GM19328 (cell line): Measurements from ENCODE around the gene IQUB.
"Not testable (repeated sequence)": the region's sequence is repeated elsewhere in the genome, so short reads cannot be mapped to it uniquely, and the experiment has no call there.

ENCODE experiments used
- ATAC-seq: cut with Tn5 transposase; IDR thresholded peaks from one replicate; pipeline ENCODE4 v1.9.1; 2021; ENCODE audit warnings: mild to moderate bottlenecking, moderate library complexity; ENCODE audit not compliant: unreplicated experiment

IQUB gene

GRCh38 chr7:123548406-123548805 lies 14.0 kb upstream of the IQUB start:
- ATAC-seq: no peak

- no peak for ATAC-seq
Measured at GRCh38 chr7:123539871-123540270, 5.5 kb upstream of the IQUB start.

DNA sequence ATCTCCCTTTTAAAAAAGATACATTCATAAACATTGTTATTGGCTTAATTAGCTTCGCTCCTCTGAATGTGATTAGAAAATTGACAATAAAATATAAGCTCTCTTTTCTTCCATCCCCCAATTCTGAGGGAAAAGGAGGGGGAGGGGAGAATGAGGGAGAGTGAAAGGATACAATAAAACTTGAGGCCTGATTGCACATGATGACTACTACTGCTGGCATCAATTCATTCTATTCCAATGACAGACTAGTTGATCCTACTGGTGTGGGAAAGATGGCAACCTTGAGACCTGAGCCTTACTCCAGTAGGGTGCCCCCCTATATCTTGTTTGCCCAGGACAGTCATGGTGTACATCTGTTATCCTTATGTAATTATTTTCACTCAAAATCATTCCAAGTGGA lies 4.5 kb upstream of the IQUB start:
- no peak for ATAC-seq

DNA sequence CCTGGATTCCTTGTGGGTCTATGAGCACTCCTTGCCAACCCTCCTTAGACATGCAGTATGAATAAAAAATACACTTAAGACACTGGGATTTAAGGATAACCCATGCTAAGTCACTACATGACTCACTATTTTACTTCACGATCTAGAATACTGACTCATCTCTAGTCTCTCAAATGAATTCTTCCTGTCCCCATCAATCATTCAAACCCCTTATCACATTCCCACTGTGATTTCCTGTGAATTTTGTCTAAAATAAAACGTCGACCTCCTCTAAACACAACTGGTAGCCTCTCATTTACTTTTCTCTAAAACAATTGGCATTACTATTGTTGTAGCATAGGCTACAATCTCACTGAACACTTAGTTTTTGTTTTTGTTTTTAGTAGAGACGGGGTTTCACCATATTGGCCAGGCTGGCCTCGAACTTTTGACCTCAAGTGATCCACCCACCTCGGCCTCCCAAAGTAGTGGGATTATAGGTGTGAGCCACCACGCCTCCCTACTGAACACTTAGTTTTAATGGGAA lies 3.9 kb upstream of the IQUB start:
- no peak for ATAC-seq

DNA sequence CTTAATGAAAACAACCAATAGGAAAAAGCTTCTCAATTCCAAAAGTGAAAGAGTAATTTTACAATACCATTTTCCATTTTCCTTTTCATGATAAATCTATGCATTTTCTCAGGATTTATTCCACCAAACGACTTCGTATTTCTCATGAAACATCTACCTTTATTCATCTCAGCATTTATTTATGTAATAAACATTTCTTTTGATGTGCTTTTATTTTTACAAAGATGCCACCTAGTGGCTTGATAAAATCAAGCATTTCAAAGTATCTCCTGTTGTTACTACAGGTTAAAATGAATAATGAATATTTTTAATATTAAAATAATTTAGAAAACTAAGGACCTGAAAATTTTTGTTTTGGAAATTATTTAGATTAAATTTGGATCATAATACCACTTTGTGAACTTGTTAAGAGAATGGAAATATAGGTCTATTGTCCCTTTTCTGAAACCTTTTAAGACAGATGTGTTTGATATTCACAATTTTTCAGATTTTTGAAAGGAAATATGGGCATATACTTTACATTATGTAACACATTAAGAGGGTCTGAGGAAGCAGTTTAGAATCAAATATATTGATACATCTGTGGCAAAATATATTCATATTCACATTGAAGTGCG lies 2.7 kb upstream of the IQUB start:
- no peak for ATAC-seq

- no peak for ATAC-seq
Measured at GRCh38 chr7:123535517-123535916, 1.1 kb upstream of the IQUB start.

- peak; percentile 1 for ATAC-seq
Measured at GRCh38 chr7:123533929-123534382, 439 bp downstream of the IQUB start.

DNA sequence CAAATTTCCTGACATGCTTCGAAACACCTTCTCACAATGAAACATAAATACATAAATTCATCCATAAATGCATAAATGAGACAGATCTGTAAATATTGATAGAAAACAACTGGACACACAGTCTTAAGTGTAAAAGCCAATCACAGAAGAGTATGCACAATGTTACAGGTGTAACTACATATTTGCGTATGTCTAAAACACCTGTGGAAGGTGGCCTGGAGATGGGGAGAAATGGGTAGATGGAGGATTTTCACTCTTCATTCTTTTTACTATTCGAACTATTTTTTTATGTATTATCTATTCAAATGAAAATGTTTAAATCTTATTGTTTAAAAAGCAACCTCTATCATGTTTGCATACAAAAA lies 860 bp downstream of the IQUB start:
- ATAC-seq: no peak

GRCh38 chr7:123532788-123533552 lies 1.4 kb downstream of the IQUB start:
- ATAC-seq: not testable (repeated sequence)

GRCh38 chr7:123532343-123532742 lies 2.1 kb downstream of the IQUB start:
- ATAC-seq: not testable (repeated sequence)

DNA sequence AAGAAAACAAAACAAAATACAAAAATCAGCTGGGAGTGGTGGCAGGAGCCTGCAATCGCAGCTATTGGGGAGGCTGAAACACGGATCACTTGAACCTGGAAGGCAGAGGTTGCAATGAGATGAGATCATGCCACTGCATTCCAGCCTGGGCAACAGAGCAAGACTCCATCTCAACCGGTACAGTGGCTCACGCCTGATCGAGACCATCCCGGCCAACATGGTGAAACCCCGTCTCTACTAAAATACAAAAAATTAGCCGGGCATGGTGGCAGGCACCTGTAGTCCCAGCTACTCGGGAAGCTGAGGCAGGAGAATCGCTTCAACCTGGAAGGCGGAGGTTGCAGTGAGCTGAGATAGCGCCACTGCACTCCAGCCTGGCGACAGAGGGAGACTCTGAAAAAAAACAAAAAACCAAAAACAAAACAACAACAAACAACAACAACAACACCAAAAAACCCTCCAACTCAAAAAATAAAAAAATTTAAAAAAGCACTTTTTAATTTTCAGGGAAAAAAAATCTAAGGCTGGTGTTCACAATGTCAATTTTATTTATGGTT lies 4.3 kb downstream of the IQUB start:
- ATAC-seq: not testable (repeated sequence)

DNA sequence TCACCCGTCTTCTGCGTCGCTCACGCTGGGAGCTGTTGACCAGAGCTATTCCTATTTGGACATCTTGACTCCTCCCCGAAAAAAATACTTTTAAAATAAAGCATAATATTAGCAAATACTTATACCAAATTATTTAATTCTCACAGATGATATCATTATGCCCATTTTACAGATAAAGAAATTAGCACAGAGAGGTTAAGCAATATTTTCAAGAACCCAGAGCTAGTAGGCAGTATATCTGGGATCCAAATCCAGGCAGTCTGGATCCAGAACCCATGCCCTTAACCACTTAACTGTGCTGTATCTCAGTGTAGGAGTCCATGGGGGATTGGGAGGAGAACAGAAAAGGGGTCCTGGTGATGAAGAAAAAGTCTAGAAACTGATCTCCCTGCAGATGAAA lies 6.1 kb downstream of the IQUB start:
- no peak for ATAC-seq

- not testable (repeated sequence) for ATAC-seq
Measured at GRCh38 chr7:123527712-123528225, 6.6 kb downstream of the IQUB start.

- not testable (repeated sequence) for ATAC-seq
Measured at GRCh38 chr7:123526533-123526932, 7.9 kb downstream of the IQUB start.

GRCh38 chr7:123522066-123522465 lies 12.3 kb downstream of the IQUB start:
- ATAC-seq: no peak

- no peak for ATAC-seq
Measured at GRCh38 chr7:123505221-123505620, 29.2 kb downstream of the IQUB start.

GRCh38 chr7:123502201-123502600 lies 32.2 kb downstream of the IQUB start:
- no peak for ATAC-seq

DNA sequence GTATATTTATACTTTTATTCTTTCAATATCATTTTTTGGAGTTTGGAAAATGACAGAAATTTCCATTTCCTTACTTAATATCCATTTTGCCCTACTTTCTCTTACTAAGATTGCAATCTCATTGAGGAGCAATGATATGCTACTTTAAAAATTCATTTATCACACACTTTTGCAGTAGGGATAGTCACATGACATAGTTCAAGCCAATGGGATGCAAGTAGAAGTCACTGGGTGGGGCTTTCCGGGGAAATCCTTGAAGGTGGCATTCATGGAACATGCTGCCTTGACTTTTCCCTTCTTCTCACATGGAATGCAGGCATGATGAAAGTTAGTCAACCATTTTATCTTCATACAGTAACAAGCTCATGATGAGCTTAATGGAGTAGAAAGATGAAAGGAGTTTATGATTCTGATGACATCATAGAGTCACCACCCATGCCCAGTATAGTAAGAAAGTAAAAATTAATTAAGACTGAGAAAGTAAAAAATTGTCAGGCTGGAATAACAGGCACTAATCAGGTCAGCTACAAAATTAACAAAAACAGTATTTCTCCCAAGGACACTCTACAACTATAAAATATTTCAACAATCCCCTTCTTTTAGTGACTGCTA lies 33.4 kb downstream of the IQUB start:
- ATAC-seq: no peak

GRCh38 chr7:123499211-123499970 lies 35.0 kb downstream of the IQUB start:
- ATAC-seq: no peak

GRCh38 chr7:123498601-123499000 lies 35.8 kb downstream of the IQUB start:
- ATAC-seq: no peak

DNA sequence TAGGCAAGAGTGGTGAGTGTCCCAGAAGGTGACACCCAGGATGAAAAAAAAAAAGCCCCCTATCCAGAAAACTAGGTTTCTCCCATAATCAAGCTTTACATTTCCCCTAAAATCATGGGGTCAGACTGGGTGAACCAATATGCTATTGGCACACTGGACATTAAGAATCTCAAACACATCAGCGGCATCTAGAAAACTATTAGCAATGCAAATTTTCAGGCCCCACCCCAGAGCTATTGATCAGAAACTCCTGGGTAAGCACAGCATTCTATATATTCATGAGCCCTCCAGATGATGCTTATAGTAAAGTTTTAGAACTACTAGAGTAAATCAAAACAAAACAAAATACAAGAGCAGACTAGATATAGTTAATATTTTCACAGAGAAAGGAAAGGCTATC lies 36.4 kb downstream of the IQUB start:
- ATAC-seq: no peak
